Tibial nerve (tissue), 4 donors: ENCODE data around the gene ATP5F1D.

ENCODE experiments used
- CTCF ChIP-seq, 5 experiments: fragments of 200-600 bp in 3 of 5; fragments of 450-650 bp in 2 of 5; sonication (generic) in 3 of 5; IDR thresholded peaks; one replicate each; pipeline ENCODE4 v1.5.1; 2016 to 2019; ENCODE audit warnings: antibody characterized with exemption in 5 of 5, mild to moderate bottlenecking in 3 of 5, moderate library complexity in 2 of 5
- EP300 ChIP-seq, 2 donors: sonication (generic); formaldehyde crosslinking; IDR thresholded peaks; one replicate each; pipeline ENCODE4 v1.6.1; 2017; ENCODE audit warnings: antibody characterized with exemption in 2 of 2, mild to moderate bottlenecking in 1 of 2

GRCh38 chr19:1248139-1248785 lies 6.7 kb downstream of the ATP5F1D start, which contains the start of gene MIDN:
- TF ChIP-seq CTCF (IDR thresholded peaks at IDR 0.05) (peak in 1 of 5 experiments; percentile 15), EP300 (IDR thresholded peaks at IDR 0.05) (peak; percentile 29 to 92)
